Cardiac septum (tissue), 1 donor: ENCODE data around the gene IKZF3. TPM values are rescaled to one million over a fixed set of nuclear protein-coding genes. Genes with fewer than 3 reads are reported as not detected.

ENCODE experiments used
- DNase-seq: peaks from one replicate; pipeline ENCODE4 v3.0.0-alpha.2; 2020; ENCODE audit warnings: low spot score
- intact Hi-C: fragments of 100-400 bp; cut with DNase I; formaldehyde crosslinking; loops from one replicate; pipeline ENCODE4 v1.14.0; 2022
- total RNA-seq: library from RNA; stranded (reverse); fragmentation: NEBNext Ultra II Directional; extraction: Animal tissue kit (Norgen Biotek cat#: 25700); gene quantifications from one replicate; pipeline ENCODE4 v1.2.1, GENCODE V29; 2021
- donor health status: DM: no; HTN: no; CAD: no.

The IKZF3 gene
- total RNA-seq, 1 donor from 2014 or later: 0.51 TPM

DNA sequence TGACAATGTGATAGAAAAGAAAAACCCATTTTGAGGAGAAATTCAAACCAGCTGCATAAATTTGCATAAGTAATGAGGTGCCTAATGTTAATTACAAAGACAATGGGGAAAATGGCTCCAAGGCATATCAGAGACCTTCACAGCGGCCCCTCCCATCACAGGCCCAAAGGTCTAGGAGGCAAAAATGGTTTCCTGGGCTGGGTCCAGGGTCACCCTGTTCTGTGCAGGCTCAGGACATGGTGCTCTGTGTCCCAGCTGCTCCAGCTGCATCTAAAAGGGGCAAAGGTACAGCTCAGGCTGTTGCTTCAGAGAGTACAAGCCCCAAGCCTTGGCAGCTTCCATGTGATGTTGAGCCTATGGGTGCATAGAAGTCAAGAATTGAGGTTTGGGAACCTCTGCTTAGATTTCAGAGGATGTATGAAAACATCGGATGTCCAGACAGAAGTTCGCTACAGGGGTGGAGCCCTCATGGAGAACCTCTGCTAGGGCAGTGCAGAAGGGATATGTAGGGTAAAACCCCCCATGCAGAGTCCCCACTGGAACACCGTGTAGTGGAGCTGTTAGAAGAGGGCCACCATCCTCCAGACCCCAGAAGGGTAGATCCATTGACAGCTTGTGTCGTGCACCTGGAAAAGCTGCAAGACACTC lies 40.6 kb downstream of the IKZF3 start:
- intact Hi-C loops: no loop called here
- DNase-seq: no peak

DNA sequence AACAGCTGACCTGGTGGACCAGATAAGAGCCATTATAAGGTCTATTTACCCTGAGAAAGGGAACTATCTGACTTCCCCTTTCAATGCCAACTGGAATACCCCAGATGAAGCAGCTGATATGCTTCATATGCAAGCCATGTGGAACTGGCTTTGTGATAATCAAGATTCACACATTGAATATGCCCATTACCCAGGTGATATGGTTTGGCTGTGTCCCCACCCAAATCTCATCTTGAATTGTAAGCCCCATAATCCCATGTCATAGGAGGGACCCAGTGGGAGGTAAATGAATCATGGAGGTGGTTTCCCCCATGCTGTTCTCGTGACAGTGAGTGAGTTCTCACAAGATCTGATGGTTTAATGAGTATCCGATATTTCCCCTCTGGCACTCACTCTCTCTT lies 42.1 kb downstream of the IKZF3 start:
- intact Hi-C loops: no loop called here
- no peak for DNase-seq

- DNase-seq: no peak
- intact Hi-C loops: no loop called here
These were observed 43.1 kb downstream of the IKZF3 start for GRCh38 chr17:39820987-39821386.

GRCh38 chr17:39820541-39820940 lies 43.6 kb downstream of the IKZF3 start:
- intact Hi-C loops: no loop called here
- DNase-seq: no peak

- intact Hi-C loops: no loop called here
- no peak for DNase-seq
These were observed 45.6 kb downstream of the IKZF3 start for GRCh38 chr17:39818358-39819000.

DNA sequence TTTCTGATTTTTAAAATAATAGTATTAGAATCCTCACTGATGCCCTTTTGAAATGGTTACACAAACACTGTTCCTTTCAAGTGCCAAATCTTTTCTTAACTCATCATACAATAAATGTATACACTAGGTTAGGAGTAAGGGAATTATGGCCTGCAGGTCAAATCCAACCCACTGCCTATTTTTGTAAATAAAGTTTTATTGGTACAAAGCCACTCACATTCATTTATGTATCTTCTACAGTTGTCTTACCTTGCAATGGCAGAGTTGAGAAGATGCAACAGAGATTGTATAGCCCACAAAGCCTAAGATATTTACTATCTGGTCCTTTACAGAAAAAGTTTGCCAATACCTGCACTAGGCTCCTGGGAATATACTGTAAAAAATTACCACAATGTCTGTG lies 47.8 kb downstream of the IKZF3 start:
- no peak for DNase-seq
- intact Hi-C loops: no loop called here

GRCh38 chr17:39814497-39814896 lies 49.6 kb downstream of the IKZF3 start:
- intact Hi-C loops: no loop called here

GRCh38 chr17:39813631-39814030 lies 50.5 kb downstream of the IKZF3 start:
- intact Hi-C loops: no loop called here
- no peak for DNase-seq

More at GRCh38 chr17:39814497-39814896, 49.6 kb downstream of the IKZF3 start:
- no peak for DNase-seq

DNA sequence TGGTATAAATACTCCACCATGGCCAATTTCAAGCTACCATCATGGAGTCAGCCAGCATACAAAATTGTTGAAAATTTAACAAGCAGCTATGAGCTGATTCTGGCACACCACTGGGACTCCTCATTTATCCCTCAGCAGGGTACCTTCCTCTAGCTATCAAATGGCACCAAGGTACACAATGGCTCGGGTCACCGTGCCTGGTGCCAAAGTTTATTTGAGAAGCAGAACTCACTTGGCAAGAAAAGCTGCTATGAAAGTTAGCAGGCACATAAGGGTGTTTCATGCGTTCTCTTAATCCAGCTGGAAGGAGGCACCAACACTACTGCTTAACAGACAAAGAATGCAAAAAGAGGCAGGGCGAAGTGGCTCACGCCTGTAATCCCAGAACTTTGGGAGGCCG lies 51.6 kb downstream of the IKZF3 start:
- DNase-seq: no peak
- intact Hi-C loops: no loop called here

DNA sequence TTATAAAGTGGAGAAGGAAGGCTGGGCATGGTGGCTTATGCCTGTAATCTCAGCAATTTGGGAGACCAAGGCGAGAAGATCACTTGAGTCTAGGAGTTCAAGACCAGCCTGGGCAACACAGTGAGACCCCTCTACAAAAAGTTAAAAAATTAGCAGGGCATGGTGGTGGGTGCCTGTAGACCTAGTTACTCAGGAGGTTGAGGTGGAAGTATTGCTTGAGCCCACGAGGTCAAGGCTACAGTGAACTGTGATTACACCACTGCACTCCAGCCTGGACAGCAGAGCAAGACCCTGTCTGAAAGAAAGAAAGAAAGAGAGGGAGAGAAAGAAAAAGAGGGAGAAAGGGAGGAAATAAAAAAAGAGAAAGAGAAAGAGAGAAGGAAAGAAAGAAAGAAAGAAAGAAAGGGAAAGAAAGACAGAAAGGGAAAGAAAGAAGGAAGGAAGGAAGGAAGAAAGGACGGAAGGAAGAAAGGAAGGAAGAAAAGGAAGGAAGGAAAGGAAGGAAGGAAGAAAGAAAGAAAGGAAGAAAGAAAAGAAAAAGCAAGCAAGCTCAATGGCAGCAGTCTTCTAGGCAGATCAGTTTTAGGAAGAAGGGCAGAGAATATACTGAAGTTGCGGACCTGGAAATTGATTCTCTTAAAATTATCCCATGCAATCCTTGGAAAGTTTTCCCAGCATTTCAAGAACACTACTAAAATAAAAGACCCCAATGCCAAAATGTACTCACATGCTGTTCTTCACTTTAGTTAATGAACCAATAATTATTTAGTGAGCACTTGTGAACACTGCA lies 53.0 kb downstream of the IKZF3 start:
- DNase-seq: no peak
- intact Hi-C loops: no loop called here

- intact Hi-C loops: no loop called here
- no peak for DNase-seq
These were observed 54.9 kb downstream of the IKZF3 start for GRCh38 chr17:39809221-39809620.

DNA sequence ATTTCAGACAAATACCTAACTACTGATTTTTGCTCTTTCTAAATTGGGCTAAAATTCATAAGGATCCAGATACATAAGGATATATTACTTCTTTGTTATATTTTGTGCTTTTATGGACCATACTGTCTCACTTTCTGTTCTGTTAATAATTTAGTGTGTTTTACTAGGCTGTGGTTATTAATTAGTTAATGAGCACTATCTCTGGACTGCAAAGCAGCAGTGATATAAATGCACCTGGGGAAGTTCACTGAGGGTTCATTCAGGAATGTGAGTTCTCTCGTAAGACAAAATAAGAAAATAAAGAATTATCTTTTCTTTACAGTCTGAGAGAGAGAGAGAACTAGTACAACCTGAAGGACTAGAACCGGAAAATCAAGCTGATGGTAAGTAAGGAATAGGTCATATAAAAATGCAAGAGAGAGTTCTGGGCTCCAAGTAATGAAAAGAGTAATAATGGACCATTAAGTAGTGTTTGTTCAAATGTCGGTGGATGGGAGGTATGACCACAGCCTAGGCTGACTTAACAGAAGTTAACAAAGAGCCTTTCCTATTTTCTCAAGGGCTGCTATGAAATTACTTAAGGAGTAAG lies 55.6 kb downstream of the IKZF3 start:
- DNase-seq: no peak

GRCh38 chr17:39804839-39805238 lies 59.3 kb downstream of the IKZF3 start:
- intact Hi-C loops: no loop called here
- no peak for DNase-seq

More for the DNA sequence above, 55.6 kb downstream of the IKZF3 start:
- intact Hi-C loops: no loop called here

- intact Hi-C loops: no loop called here
These were observed 63.1 kb downstream of the IKZF3 start for GRCh38 chr17:39801055-39801454.

GRCh38 chr17:39800540-39800939 lies 63.6 kb downstream of the IKZF3 start:
- DNase-seq: no peak

More at GRCh38 chr17:39801055-39801454, 63.1 kb downstream of the IKZF3 start:
- no peak for DNase-seq

GRCh38 chr17:39799395-39799794 lies 64.7 kb downstream of the IKZF3 start:
- intact Hi-C loops: no loop called here
- no peak for DNase-seq

More at GRCh38 chr17:39800540-39800939, 63.6 kb downstream of the IKZF3 start:
- intact Hi-C loops: no loop called here

- DNase-seq: no peak
- intact Hi-C loops: no loop called here
These were observed 69.7 kb downstream of the IKZF3 start for GRCh38 chr17:39794249-39794970.

DNA sequence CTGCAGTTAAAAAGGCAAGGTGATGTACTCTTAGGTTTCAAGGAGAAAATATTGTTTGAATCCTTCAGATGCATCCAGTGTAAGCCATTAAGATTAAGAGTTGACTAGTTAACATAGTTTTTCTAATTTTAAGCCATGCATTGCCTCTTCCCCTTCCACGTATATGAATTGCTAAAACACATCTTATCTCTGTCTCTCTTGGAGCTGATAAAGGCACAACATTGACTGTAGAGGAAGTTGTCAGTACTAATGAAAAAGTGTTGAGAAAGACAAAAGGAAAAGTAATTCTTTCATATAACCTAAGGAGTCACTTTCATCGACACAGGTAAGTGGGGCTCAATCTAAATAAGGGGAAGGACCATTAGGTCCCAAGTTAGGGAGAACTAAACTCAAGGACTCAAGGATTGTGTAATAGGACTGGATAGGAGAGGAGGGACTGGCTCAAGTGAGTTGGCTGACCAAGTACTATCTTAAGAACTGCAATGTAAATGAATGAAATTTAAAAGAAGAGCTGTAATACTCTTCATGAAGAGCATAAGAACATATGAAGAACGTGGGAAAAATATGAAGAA lies 70.7 kb downstream of the IKZF3 start:
- intact Hi-C loops: no loop called here
- DNase-seq: no peak

DNA sequence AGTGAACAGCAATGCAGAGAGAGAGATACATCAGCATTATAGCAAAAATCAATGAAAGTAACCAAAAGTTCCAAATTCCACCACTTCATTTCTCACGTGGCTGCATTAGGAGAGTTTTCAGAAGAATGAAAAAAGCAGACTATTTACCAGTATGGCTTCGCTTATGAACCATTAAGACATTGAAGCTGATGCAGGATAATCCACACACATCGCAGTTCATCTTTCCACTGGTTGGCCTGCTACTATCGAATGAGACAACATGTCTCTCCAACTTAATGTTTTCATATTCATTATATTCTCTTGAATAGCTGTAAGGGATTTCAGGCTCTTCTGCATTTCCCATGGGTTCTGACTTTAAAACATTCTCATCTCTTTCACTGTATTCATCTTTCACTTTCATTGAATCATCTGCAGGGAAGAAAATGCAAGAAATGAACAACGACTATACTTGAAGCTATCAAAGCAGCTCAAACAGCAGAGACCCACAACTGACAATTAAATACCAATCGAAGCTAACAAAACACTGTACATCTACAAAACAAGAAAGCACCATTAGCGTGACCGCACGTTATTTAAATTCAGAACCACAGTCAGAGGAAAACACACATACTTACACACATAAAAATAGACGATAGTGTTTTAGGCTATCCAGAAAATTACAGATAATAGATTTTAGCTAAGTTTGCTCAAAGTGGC lies 71.4 kb downstream of the IKZF3 start:
- intact Hi-C loops: no loop called here
- DNase-seq: no peak
